NCI-H524 treated with DMSO at 0.1 percent for 48 hours (cell line): ENCODE data around the gene TMED9.
"Not testable (repeated sequence)": the region's sequence is repeated elsewhere in the genome, so short reads cannot be mapped to it uniquely, and the experiment has no call there.

ENCODE experiments used
- DNase-seq: peaks from one replicate; lab custom pipeline; 2025; lab: John Stamatoyannopoulos, UW

The TMED9 gene

DNA sequence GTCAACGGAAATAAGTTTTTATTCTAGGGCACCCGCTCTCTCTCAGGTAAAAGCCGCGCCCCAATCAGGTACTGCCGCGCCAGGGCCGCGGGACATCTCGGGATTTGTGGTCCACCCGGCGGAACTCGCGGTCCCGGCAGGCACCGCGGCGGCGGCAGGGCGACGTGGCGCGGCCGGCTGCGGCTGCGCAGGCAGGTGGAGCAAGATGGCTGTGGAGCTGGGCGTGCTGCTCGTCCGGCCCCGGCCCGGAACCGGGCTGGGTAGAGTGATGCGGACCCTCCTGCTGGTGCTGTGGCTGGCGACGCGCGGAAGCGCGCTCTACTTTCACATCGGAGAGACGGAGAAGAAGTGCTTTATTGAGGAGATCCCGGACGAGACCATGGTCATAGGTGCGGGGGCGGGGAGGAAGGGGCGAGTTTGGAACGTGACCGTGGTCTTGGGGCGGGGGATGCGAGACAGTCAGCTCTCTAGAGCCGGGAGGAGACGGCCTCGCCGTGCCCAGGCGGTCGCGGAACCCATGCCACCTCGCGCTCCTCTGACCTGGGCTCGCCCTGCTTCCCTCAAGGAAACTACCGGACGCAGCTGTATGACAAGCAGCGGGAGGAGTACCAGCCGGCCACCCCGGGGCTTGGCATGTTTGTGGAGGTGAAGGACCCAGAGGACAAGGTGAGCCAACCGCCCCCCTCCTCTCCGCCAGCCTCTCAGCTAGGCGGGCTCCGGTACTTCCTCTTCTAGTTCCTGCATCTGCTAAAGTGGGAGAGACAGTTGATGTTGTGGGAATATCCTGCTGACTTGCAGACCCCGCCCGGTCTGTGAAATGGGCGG, at the start of gene TMED9:
Gene TMED9 (plus strand): TSS at position 194 of the 825 bp plus-strand sequence. CDS start 12 bp downstream, at position 206.
- DNase-seq: no peak

DNA sequence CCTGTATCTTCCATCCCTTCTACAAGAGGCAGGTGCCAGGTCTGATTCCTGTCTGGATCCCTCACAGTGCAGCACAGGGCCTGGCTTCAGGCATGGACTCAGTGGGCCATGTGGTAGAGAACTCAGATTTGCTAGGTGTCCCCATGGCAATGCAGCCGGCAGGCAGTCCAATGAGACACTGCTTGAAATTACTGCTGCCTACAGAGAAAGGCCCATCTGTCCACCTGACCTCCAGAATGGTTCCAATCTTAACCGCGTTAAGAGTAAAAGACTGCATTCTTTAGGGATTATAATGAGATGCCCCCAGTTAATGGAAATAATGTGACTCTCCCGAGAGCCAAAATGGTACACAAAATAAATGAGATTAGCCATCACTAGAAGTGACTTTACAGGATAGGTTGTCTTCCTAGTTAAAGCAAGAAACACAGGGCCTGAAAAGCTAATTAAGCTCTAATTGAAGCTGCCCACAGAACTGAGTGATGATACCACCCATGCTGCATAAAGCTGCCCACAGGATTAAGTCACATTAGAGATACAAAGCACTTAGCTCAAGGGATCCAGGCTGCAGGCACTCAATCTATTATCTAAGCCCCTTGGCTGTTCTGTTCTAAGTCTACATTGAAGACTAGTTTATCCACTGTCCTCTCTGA, 49.1 kb upstream of the TMED9 start:
- DNase-seq: peak; percentile 69

DNA sequence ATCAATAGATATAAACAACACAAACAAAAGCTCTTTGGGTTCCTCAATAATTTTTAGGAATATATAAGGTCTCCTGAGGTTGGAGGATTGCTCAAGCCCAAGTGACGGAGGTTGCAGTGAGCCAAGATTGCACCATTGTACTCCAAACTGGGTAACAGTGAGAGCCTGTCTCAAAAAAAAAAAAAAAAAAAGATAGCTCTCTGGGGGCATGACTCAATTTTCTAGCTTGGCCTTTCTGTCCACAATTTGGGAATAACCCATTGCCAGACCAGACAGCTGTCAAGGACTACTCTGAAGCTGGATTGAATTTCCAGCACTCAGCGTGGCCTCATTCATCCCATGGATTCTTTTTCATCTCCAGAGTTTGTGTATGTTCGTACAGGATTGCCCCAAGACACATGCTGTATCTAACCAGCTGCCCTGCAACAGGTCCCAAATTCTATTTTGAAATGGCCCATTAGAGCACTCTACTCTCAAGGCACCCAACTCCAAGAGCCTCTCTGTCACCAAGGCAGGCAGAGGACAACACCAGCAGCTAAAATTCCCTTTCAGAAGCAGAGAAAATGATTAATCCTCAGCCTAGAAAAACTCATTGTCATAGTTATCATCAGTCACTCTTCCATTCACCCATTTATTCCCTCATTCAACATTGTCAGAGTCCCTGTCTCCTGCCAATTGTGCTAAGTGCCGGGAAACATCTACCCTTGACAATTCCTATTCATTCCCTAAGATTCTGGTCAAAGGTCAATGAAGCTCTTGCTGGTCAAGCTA, 46.3 kb upstream of the TMED9 start:
- no peak for DNase-seq

DNA sequence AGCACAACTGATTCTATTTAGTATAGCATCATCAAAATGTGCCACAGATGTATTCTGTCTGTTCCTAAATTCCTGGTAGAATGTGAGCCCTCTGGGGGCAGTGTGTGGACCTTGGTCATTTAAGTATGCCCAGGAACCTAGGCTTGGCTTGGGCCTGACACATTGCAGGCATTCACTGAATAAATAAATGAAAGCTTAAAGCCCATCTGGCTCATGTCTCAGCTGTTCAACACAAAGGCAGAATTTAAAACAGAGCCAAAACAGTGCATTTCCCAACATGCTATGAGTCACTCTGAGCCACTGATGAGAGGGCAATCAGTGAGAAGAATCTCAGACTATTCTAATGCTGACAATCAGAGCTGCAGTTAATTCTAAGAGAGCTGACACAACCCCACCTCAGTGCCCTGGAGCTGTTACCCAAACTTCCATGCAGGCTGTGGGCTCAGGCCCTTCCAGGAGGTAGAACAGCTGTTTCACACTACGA, 45.7 kb upstream of the TMED9 start:
- no peak for DNase-seq

DNA sequence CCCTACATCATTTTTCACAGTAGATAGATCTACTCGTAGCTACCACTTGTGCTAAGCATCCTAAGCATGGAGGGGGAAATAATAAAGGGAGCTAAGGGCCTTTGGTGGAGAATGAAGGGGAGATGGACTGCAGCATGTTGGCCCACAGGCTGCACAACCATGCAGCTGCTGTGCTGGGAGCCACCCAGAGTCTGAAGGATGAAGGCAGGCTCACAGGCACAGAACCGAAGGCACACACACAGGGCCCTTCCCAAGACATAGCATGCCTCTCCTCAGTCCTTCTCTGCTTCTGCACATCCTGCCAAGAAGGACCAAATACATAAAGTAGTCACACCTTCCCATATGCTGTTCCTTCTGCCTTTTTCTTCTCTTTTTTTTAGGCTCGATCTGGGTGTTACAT, 44.3 kb upstream of the TMED9 start:
- DNase-seq: no peak

DNA sequence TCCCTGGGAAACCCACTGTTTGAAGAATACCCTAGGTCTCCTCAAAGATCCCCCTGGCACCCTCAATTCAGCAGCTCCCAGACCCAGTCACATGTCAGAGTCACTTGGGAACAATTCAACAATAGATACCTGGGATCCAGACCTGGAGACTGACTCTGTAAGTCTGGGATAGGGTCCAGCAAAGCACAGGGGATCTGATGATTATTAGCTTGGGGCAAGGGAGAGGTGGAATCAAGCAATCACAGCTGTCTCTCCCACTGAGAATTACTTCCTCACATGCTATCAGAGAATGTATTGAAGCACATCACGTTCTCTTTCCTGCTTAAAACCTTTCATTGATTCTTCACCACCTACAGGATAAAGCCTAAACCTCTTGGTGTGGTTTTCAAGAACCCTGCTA, 43.5 kb upstream of the TMED9 start:
- no peak for DNase-seq

DNA sequence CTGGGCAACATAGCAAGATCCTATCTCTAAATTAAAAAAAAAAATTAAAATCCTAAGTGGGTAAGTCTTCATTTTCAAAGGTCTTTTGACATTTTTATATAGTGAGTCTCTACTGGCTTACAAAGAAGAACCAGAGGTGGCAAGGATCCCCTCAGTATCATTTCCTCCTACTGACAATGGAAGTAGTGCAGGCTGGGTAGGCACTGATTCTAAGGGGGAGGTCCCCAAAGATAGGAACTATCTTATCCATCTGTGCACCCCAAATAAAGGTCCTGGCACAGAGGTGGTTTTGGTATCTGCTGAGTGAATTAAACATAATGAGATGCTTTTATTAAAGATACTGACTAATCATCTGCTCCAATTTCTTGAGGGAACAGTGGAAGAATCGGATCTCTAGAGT, 41.9 kb upstream of the TMED9 start:
- DNase-seq: no peak

DNA sequence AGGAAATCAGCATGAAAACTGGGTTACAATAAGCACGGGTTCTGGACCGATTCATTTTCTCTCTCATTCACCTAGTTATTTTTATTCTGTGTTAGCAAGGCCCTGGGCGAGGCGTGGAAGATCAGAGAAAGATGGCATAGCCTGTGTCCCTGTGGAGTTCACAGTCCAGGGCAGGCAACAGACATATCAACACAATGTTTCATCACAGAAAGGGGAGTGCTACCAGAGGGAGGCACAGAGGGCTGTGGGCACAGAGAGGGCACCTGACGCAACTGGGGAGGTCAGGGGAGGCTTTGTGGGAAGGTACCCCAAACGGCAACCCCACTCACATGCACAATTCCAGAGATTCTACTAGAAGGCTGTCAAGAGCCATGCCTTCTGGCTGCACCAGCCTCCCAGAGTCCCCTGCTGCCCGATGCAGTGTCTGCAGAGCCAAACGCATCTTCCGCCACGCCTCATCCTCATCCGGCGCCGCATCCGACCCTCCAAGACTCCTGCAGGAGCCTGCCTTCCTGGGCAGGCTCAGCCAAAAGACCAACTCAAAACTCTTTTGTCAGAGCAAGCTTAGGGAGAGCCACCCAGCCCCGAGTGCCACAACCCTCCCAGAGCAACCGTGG, 39.1 kb upstream of the TMED9 start:
- DNase-seq: no peak

DNA sequence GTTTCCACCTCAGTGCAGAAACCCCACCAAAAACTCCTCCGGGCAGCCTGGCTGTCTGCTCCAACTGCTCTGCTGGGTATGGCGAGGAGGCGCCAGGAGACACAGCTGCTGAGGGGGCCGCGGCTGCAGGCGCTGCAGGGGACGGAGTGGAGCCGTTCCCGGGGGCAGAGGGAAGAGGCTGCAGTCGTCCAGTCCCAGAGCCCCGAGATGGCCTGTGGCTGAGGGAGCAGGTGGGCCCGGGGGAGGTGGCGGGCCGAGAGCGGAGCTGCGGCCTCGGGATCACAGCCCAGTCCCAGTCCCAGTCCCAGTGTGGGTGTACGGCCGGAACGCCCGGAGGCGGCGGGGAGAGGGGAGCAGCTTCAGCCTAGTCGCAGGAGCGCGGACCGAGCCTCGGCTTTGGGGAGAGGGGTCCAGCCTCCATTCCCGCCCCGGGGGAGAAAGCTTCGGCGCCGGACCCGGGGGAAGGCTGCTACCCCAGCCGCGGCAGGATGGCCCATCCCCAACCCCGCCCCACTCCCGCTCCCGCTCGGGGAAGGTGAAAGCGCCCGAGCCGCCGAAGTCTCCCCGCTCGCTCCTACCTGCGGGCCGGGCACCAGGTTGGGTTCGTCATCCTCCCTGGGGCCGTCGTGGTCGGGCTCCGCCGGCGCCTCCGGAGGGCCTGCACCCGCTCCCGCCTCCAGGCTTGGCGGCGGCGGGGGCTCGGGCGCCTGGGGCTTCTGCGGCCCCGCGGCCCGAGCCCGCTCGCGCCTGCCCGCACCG, 38.2 kb upstream of the TMED9 start:
- no peak for DNase-seq

DNA sequence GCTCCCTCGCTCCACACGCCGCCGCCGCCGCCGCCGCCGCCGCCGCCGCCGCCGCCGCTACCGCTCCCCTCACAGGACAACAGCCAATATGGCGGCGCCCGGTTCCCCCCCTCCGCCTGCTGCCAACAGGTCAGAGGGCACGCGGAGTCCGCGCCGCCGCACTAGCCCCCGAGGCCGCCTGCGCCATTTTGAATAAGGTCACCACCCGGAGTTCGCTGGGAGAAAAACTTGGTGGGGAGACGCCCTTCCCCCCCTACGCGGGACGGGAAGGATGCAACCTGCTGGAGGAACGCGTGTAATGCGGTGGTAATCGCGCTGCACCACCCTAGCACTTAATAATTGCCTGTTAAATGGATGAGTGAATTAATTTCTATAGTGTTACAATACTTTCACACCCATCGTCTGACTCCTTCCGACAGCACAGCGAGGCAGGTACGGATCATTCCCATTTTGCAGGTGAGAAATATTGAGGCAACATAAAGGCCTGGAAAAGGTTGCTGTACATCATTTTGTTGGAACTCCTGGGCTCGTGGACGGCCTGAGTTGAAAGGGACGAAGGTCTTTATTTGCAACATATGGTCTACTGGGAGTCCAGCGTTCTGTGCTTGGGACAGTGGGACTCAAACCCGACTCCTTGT, 37.4 kb upstream of the TMED9 start, which contains the start of gene FAM193B:
Gene FAM193B (minus strand): TSS at position 90 of the 638 bp plus-strand sequence. CDS start 105 bp downstream, outside the sequence.
- DNase-seq: peak; percentile 44

DNA sequence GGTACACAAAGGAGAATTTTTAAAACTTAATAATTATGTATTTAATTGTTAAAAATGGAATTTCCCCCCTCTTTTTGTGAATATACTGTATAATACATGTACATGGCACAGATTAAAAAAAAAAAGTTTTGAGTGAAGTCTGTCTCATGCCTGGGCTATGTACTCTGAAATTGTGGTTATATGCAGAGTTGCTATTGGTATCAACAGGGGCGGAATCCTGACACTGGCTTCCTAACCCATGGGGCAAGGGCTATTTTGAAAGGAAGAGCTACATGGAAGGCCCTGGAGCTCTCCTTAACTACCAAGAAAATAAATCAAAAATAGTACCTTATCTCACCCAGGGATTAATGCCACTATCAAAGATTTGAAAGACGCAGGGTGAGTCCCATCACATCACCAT, 36.8 kb upstream of the TMED9 start:
- DNase-seq: no peak

DNA sequence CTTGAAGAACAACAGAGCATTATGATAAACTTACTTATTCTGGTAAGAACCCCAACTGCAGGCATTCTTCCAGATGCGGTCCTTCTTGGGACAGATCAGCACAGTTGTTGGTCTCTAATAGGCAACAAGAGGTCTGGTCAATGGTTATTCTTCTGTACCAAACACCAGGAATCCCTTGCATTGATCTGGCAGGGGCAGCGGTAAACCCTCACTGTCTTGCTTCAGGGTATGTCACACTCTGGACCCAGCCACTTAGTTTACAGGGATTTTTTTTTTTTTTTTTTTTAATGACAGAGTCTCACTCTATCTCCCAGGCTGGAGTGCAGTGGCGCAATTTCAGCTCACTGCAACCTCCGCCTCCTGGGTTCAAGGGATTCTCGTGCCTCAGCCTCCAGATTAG, 36.3 kb upstream of the TMED9 start:
- DNase-seq: no peak

DNA sequence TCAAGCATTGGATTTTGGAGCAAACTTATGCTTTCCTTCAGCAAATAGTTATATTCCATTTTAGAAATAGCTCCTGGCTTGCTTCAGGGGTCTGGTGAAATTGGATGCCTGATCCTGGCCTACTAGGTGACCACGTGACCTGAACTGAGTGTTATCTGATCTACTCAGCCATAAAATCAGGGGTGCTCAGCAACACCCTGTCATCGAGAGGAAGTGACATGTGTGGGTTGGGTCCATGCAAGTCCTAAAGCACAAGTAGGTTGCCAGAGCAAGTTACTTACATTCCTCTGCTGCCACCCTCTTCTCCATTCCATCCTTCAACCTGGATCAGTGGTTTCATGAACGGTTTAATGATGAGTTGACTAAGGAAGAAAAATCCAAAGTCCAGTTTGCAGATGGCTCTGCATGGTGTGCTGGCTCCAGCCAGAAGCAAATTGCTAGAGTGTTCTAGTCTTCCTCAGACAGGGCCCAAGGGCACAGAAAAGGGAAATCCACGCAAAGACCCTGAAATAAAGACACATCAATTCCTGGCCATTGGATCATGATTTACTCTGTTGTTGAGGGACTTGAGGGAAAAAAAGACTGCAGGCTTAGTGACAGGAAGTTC, 34.9 kb upstream of the TMED9 start:
- no peak for DNase-seq

DNA sequence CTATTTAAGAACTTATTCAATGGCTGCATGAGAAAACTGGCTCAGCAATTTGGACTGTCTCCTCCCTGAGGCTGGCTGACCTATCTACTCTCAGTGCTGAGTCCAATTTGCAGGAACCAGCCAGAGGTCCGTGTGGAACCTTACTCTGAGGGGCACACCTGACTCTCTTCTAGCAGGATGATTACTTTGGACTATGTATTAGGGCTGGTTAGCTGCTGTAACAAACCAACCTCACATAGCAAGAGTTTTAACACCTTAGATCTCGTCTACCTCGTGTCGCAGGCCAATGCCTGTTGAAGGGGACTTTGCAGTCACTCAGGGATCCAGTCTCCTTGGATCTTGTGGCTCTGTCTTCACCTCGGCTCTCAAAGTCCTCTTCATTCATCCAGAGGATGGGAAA, 34.2 kb upstream of the TMED9 start:
- no peak for DNase-seq

DNA sequence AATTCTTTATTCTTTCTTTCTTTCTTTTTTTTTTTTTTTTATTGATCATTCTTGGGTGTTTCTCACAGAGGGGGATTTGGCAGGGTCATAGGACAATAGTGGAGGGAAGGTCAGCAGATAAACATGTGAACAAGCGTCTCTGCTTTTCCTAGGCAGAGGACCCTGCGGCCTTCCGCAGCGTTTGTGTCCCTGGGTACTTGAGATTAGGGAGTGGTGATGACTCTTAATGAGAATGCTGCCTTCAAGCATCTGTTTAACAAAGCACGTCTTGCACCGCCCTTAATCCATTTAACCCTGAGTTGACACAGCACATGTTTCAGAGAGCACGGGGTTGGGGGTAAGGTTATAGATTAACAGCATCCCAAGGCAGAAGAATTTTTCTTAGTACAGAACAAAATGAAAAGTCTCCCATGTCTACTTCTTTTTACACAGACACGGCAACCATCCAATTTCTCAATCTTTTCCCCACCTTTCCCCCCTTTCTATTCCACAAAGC, 32.5 kb upstream of the TMED9 start:
- not testable (repeated sequence) for DNase-seq

DNA sequence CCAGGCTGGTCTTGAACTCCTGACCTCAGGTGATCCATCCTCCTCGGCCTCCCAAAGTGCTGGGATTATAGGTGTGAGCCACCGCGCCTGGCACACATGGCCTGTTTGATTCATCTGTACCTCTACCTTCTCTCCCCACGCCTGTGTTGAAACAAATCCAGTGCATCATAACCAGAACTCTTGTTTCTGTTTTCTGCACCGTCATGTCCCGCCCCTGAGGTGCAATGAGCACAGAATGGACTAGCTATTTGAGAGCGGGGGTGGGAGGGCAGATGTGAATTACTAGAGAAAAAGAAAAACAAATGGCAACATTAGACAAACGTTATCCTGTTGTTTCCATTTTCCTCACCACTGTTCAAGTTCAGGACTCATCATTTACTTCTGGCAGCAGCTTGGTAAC, 27.0 kb upstream of the TMED9 start:
- DNase-seq: no peak

DNA sequence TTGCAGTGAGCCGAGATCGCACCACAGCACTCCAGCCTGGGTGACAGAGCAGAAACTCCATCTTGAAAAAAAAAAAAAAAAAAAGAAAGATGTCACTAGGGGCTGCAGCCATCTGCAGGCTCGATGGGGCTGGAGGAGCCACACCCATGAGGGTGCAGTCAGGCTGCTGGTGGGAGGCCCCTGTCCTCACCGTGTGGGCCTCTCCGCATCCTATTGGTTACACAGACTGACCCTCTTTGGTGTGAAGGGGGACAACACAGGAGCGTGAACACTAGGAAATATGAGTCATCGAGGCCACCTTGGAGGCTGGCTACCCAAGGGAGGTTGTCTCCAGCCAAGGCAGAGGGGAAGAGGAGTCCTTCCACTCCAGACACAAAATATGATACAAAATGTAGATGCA, 23.7 kb upstream of the TMED9 start:
- DNase-seq: no peak

DNA sequence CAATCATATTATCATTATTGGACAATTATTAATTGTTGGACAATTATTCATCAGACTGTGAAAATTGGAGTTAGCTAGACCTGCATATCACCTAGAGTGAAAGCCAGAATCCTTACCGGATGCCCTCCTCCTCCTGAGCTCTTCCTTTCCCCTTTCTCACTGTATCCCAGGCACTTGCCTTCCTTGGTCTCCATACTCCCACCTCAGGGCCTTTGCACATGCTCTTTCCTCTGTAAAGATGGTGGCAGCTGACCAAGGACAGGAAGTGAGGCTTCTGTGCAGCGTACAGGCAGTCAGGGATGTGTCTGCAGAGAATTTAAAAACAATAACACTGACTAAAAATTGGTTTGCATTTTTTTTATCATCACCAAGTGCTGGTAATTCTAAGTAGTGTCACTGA, 22.1 kb upstream of the TMED9 start:
- no peak for DNase-seq

DNA sequence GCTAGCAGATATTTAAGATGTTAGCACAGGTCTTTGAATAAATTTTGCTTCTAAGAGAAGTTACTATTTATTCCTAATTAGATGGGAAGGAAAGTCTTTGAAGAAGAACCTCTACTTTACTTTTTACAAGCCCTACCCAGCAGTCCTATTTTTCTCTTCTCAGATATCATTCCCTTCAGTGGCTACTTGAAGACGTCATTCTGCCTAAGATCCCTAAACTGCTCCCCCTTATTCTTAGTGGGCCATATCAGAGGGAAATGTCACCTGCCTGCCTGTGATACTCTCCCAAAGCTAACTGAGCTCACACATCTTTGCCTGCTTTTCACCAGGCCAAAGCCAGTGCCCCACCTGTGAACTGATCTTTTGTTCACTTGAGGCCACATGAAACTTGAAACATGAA, 16.5 kb upstream of the TMED9 start:
- DNase-seq: no peak

DNA sequence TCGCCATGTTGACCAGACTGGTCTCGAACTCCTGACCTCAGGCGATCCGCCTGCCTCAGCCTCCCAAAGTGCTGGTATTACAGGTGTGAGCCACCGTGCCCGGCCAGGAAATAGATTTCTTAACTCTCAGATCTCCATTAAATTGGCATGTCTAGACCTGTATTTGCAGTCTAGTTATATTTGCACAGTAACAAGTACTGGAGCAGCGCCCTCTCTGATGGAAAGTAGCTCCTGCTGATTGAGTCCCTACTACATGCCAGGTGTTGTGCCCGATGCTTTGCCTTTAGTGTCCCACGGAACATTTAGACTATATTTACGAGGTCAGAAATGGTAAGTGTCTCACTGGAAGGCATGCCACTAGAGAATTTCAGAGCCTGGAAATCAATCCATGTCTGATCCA, 15.8 kb upstream of the TMED9 start:
- DNase-seq: no peak
